ENCODE data around the gene EFEMP1.

The EFEMP1 gene, protein sequence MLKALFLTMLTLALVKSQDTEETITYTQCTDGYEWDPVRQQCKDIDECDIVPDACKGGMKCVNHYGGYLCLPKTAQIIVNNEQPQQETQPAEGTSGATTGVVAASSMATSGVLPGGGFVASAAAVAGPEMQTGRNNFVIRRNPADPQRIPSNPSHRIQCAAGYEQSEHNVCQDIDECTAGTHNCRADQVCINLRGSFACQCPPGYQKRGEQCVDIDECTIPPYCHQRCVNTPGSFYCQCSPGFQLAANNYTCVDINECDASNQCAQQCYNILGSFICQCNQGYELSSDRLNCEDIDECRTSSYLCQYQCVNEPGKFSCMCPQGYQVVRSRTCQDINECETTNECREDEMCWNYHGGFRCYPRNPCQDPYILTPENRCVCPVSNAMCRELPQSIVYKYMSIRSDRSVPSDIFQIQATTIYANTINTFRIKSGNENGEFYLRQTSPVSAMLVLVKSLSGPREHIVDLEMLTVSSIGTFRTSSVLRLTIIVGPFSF

GRCh38 chr2:55923091-55923981 lies at the start of gene EFEMP1:
EFEMP1 (minus strand) TSS chr2:55923782; CDS start chr2:55922440, 1,342 bp downstream.
- no peak for DNase-seq (ENCODE audit: low spot score)

DNA sequence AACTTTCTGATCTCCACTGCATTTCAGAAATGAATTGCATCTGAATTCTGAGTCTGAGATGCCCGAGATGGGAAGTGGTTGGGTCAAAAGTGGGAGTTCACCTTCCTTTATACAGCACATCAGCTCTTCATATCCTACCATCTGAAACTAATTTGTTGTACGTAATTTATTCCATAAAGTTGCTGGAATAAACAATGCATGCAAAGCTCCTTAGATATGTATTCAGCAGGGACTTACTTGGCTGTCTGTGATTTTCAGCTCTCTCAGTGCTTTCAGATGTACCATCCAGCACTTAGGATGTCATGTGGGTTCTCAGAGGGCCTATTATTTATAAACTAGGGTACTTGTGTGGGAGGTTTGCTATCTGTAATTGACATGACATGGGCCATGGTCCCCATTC lies 46.9 kb upstream of the EFEMP1 start:
- no peak for DNase-seq (ENCODE audit: low spot score)

GRCh38 chr2:55968941-55969340 lies 45.4 kb upstream of the EFEMP1 start:
- DNase-seq (ENCODE audit: low spot score): no peak

DNA sequence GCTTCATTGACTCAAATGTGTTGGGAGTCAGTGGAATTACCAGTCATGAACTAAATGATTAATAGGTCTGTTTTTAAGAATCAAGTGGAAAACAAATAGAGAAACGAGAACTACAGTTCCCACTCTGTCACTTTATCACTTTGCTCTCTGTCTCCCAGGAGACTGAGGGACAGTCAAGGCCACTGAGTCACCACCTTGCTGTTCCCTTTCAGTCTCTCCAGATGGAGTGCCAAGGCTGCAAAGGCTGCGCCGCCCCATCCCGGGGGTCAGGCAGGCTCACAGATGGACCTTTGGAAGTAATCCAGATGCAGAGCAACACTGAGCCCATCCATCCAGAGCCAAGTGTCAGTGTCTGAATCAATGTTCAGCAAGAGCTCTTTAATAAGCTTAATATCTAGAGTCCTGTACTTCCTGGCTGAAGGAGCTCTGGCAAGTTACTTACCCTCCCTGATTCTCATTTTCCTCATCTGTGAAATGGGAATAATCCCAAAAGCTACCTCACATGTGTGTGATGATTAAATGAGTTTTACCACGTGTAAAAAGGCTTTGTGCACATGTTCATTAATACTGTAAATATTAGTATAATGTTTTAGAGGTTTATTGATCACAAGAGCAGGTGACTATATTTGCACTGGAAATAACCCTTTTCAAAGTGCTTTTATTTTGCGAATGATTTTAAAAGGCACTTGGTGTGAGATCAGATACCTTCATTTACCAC lies 43.0 kb upstream of the EFEMP1 start:
- no peak for DNase-seq (ENCODE audit: low spot score)

DNA sequence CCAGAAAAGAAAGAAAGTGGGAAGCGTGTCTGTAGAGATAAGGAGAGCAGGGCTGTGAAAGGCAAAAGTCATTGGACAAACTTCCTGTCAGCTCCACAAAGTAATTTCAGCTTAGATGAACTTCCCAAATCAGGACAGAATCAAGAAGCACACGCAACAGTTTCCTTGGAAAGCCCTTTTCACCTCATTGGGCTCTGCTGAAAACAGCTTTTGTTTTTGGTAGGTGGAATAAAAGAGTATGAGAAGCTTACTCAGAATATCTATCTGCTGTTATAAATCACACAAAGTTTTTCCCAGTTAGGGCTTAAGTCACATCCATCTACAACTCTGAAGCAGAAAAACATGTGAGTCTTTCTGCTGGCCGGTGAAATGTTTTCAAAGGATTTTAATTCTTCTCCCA lies 42.4 kb upstream of the EFEMP1 start:
- DNase-seq (ENCODE audit: low spot score): no peak

GRCh38 chr2:55965276-55965675 lies 41.7 kb upstream of the EFEMP1 start:
- DNase-seq (ENCODE audit: low spot score): no peak

- DNase-seq (ENCODE audit: low spot score): no peak
These were observed 39.3 kb upstream of the EFEMP1 start for GRCh38 chr2:55962915-55963314.

DNA sequence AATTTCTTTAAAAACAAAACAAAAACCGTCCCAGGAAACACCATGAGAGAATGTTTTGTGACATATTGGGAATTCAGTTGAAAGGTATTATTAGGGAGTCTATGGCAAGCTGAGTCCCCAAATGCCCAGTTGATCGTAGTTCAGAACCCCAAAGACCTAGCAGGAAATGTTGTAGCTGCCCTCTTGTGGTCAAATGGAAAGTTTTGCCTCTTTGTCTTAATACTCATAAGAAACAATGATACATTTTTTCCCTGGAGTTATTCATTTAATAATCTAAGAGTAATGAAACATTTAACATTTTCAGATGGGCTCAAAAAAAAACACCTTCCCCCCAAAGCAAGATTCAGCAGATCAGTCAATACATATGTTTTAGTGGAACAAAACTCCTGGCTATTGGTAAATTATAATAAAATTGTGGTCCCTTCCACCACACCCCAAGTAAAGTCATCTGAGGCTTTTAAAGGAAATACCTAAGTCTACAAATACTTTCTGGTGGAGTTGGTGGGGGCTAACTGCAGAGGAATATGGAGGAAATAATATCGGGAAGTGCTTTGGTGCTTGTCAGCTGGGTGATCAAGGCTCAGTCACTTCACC lies 37.8 kb upstream of the EFEMP1 start:
- peak; percentile 64 for DNase-seq (ENCODE audit: low spot score)

DNA sequence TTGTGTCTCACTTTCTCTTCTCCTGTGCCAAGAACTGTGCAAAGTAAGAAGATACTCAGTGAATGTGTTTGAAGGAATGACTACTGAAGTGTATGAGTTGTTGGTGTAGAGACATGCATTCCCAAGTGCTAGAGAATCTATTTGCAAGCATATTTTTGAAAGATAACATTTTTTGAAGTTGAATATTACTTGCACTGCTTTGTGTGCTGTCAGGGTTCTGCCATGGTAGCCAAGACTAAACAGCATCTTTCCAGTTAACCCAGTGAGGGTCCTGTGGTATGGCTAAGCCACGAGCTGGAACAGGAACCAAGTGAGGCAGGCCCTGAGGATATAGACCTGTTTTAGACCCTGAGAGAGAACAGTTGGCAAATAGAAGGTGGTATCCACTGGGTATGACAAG lies 35.2 kb upstream of the EFEMP1 start:
- DNase-seq (ENCODE audit: low spot score): no peak

DNA sequence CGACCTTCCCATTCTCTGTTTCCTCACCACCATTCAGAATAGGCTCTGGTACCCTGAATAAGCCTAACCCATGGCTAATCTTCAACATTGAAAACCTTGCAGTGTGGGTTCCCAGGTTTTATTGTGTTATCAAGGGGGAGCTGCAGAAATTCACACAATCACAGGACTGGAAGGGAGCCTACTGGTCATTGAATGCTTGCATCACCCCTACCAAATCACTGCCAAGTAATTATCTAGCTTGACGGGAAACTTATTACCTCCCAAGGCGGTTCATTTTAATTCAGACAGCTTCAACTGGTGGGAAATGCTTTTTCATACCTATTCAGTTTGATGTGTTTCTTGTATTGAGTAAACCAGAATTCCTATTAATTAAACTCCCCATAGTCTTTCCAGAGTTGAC lies 33.6 kb upstream of the EFEMP1 start:
- no peak for DNase-seq (ENCODE audit: low spot score)

DNA sequence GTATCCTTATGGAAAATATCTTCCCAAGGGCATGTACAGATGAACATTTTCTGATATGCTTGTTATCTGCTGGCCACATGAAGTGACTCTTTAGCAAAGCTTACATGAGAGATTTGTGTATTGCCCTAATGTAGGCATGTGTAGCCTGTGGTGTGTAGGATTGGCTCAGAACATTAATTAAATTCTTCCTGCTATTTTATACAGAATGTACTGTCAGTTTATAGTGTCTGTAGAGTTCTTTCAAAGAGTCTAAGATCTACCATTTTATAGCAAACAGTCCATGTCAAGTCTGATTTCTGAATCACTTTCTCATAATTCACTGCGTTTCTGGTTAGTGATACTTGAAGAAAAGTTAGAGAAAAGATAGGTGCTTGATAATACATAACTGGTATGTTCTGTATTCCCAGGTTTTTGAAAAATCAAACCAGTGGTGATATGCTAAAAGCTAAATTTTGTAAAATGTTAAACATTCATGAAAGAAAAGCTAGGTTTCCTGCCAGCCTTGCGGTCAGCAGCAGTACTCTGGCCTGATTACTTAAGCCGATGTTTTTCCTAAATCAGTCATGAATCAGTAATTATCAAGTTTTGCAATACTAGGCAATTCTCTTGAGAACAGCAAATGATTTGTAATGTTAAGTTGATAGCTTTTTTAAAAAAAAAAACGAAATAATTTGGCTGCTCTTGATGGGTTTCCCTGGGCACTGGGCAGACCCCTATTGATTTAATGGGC lies 30.9 kb upstream of the EFEMP1 start:
- no peak for DNase-seq (ENCODE audit: low spot score)

GRCh38 chr2:55952415-55952814 lies 28.8 kb upstream of the EFEMP1 start:
- DNase-seq (ENCODE audit: low spot score): no peak

GRCh38 chr2:55951533-55951932 lies 28.0 kb upstream of the EFEMP1 start:
- no peak for DNase-seq (ENCODE audit: low spot score)

GRCh38 chr2:55949613-55950012 lies 26.0 kb upstream of the EFEMP1 start:
- DNase-seq (ENCODE audit: low spot score): no peak

DNA sequence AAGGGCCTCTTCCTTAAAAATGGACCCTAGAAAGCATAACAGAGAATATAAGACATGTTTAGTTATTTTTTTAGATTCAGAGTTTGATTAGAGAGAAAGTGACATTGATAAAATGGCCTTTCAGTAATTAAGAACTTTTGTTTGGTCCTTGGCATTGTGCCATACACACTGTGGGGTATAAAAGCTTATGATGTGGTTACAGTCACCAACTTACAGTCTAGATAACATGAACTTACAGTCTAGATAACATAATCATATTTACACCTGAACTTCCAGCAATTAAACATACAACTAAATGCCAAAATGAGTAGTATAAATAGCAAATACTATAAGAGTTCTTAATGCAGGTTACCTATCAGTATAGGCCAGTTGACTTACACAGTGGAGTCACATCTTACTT lies 25.6 kb upstream of the EFEMP1 start:
- no peak for DNase-seq (ENCODE audit: low spot score)

DNA sequence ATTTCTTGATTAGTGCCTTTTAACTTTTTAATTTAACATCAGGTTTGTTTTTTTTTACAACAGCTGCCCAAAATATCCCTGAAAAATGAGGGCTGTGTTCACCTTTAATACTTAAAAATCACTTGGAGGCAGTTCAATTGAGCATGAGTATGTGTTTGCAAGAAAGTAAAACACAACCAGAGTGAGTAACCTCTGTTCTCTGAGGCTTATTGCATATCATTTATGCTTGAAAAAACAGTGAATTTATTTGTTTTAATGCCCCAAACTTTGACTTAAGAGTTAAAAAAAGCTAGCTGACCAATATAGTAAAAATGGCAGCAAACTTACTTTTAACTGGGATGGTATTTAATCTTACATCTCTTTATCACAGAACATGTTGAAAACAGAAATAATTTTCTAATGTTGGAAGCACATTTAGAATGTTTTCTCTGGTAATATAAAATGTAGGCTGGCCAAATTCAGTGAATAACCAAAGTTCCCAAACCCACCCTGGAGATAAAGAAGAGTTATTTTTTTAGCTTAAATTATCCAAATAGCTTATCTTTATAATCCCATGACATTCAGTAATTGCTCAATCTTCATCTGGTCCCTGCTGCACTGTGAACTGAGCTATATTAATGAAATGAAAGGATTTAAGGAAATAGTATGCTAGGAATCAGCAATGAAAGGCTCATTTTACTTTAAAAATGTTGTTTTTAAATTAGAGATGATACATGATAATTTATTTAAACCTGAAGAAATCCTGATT lies 24.8 kb upstream of the EFEMP1 start:
- DNase-seq (ENCODE audit: low spot score): no peak

DNA sequence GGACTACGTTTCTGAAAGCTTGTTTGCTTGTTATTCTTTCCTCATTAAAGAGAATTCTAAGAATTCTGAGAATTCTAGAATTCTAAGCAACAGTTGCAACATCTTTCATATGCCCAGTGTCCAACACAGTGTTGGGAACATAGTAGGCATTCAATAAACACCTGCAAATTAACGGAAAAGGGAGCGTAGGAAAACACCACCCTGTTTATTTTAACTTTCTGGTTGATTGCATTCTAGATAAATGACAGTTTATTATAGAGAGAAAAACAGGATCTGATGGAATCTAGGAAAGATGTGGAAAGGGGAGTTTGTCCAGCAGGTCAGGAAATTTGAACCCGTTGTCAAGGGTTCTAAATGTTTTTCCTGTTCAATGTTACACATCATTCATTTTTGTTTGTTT lies 24.2 kb upstream of the EFEMP1 start:
- no peak for DNase-seq (ENCODE audit: low spot score)

- DNase-seq (ENCODE audit: low spot score): no peak
These were observed 23.2 kb upstream of the EFEMP1 start for GRCh38 chr2:55946793-55947192.

DNA sequence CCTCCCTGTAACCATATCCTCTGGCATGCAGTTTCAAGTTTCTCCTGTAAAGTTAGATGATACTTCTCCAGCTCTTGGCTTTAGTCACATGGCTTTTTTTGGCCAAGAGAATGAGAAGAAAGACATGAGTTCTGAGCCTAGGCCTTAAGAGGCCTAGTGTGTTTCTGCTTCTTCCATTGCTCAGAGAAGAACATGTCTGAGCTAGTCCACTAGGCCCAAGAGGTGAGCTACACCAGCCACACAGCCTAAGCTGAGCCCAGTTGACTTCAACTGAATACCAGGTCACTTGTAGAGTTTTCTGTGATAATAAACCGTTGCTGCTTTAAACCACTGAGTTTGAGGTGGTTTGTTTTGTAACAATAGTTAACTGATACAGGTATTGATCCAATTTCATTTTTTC lies 19.9 kb upstream of the EFEMP1 start:
- DNase-seq (ENCODE audit: low spot score): no peak

DNA sequence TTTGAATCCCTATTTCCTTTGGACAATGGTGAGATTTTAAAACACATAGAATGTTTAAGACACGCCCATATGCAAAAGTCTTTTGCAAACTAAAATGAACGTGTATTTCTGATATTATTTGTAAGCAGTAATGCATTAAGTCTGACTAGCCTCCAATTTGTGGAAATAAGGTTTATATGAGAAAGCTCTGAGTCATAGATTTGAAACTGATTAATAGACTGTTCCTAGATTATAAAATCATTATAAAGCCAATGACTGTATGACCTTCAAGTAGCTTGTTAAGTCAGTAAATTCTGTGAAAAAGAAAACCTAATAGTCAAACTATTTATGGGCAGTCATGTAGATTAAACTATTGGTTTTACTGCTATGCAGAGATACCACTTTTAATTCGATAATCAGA lies 12.8 kb upstream of the EFEMP1 start:
- DNase-seq (ENCODE audit: low spot score): no peak

- DNase-seq (ENCODE audit: low spot score): no peak
These were observed 10.8 kb upstream of the EFEMP1 start for GRCh38 chr2:55934337-55934736.
